ENCODE measurements around the gene VPS33A.
"Not testable (repeated sequence)": the region's sequence is repeated elsewhere in the genome, so short reads cannot be mapped to it uniquely, and the experiment has no call there.

VPS33A gene

DNA sequence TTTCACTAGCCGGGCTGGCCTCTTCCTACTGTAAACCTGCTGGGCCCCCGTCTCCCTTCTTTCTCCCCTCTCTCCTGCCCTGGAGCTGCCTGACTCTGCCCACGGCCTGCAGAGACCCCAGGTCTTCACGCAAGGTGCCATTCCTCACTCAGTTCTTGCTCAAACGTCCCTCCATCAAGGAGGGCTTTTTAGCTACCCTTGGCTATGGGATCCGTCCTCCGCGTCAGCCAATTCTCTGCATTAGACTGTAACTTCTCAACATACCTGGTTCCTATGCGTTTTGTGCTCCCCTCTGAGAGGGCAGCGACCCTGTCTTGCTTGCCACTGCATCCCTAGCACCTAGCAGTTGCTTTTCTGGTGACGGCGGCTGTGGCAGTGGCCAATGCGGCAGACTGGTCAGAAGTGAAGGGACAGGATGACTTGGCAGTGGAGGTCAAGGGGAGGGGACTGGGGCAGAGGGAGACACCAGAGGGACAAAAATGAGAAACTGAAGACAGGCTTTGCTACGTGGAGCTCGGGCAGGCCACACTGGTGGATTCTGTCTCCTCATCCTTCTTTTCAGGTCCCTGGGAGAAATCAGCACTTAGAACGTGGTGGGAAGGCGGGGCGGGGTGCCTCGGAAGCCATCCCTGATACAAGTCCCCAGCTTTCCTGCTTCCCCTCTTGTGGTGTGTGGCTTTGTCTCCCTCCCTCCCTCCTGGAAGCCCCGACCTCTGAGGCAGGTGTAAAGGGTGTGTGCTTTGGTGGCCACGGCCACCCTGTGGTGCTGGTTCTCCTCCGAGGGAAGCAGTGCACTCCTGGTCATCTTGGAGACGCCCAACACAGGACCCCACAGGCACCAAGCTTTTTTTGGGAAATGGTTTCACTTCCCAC, 61.0 kb downstream of the VPS33A start:
- in situ Hi-C loops (cut with MboI; ENCODE audit: low sequenced_read_pairs): no loop called here

DNA sequence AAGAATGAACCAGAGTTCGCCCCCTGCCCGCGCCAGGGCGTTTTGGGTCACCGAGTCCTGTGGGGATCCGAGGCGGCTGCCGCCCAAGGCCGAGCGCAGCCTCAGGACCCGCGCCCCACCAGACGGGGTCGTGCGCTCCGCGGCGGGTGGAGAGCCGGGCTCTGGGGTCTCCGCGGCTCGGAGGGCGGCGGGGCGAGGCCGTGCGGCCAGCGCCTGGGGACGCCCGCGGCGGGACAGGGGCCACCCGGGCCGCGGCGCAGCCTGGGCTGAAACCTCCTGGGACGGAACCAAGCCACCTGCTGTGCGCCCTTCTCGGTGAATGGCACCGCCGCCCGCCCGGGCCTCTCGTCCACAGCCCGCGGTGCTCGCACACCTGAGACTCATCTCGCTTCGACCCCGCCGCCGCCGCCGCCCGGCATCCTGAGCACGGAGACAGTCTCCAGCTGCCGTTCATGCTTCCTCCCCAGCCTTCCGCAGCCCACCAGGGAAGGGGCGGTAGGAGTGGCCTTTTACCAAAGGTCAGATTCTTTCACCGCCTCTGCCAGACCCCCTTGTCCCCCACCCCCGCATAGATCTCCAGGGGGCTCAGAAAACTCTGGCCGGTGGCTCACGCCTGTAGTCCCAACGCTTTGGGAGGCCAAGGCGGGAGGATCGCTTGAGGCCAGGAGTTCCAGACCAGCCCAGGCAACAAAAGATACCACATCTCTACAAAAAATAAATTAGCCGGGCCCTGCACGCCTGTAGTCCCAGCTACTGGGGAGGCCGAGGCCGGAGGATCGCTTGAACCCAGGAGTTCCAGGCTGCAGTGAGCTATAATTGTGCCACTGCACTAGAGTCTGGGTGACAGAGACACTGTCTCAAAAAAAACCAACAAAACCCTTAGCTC, 61.9 kb downstream of the VPS33A start:
- in situ Hi-C loops (cut with MboI; ENCODE audit: low sequenced_read_pairs): no loop called here

DNA sequence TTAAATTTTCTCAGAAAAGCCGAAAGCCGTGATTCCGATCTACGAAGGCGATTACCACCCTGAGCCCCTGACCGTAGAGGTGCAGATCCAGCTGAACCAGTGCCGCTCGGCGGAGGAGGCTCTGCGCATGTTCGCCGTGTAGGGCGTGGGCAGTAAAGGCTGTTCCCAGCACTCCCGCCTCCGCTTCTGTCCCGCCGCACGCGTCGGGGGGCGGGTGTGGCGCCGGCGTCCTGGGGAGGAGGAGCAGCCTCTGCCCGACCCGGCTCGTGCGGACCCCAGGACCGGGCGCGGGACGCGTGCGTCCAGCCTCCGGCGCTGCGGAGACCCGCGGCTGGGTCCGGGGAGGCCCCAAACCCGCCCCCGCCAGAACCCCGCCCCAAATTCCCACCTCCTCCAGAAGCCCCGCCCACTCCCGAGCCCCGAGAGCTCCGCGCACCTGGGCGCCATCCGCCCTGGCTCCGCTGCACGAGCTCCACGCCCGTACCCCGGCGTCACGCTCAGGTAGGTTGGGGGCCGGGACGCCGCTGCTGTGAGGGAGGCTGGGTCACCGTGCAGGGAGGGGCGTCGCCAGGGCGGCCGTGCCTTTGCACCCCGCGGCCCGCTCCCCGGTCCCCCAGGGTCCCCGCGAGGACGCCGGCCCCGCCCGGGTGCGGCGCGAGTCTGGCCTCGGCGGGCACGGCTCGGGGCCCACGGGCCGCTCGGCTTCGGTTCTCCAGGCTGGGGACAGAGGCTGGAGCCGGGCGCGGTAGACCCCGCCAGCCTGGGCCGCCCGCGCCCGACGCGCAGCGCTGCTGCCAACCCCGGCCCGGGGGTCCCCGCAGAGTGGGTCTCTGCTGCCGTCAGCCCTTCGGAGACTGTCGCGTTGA, 62.8 kb downstream of the VPS33A start, which contains the start of gene B3GNT4:
Gene B3GNT4 (plus strand): TSS at position 409 of the 866 bp plus-strand sequence. CDS start 910 bp downstream, outside the sequence.
- in situ Hi-C loops (cut with MboI; ENCODE audit: low sequenced_read_pairs): no loop called here

DNA sequence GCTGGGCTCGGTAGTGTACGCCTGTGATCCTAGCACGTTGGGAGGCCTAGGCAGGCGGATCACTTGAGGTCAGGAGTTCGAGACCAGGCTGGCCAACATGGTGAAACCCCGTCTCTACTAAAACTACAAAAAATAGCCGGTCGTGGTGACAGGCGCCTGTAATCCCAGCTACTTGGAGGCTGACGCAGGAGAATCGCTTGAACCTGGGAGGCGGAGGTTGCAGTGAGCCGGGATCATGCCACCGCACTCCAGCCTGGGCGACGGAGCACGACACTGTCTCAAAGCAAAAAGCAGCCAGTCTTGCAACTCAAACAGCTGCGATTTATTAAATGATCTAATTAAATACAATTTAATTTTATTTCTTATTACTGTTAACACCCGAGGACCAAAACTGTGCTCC, 63.5 kb downstream of the VPS33A start:
- in situ Hi-C loops (cut with MboI; ENCODE audit: low sequenced_read_pairs): not testable (repeated sequence)

DNA sequence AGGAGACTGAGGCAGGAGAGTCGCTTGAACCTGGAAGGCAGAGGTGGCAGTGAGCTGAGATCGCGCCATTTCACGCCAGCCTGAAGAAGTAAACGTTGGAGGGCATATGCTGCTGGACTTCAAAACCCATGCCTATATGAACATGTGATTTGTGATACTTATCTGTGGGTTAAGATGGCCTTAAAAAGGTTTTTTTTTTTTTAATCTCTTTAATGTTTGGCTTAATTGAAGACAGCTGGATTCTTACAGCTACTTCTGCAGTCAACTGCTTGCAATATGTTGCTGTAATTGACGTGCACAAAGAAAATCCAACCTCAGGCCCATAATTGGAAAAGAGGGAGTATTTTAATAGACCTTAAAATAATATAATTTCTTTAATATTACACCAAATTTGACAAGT, 64.3 kb downstream of the VPS33A start:
- in situ Hi-C loops (cut with MboI; ENCODE audit: low sequenced_read_pairs): no loop called here

DNA sequence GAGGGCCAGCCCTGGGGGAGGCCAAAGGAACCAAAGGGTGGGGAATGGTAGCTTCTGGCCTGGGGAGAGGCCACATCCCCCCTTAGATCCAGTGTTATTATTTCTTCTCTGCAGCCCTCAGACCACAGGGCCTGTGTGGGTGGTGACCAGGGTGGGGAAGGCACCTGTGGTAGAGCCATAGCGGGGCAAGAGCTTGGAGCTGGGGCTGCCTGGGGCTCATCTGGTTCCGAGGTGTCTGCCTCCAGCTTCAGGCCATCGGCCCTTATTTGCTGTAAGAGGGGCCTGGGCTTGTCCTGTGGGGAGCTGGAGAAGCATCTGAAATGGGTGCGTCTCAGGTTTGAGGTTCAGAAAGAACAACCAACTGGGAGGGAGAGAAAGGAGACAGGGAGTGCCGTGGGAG, 64.9 kb downstream of the VPS33A start:
- in situ Hi-C loops (cut with MboI; ENCODE audit: low sequenced_read_pairs): no loop called here

DNA sequence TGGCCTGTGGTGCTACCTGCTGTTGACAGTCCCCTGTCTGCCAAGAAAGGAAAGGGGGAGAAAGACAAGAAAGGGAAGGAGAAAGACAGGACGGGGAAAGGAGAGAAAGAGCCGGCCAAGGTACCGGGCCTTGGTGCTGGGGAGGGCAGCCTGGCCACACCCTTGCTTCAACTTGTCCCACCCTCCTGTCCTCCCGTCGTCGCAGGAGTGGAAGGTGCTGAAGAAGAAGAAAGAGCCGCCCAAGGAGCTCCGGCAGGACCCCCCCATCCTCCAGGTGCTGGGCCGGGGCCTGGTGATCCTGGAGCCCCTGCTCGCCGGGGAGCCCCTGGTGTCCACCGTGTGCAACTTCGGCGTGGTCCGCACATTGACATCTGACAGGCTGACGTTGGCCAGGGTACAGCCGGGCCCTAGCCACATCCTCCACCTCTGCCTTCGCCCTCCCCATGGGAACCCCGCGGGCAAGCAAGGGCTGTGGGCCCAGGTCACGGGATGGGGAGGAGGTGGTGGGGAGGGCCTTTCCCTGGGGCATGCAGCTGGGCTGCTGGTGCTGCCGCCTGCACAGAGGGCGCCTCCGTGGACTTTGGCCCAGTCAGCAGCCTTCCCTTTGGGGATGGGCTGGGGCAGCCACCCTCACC, 65.6 kb downstream of the VPS33A start:
- in situ Hi-C loops (cut with MboI; ENCODE audit: low sequenced_read_pairs): no loop called here

DNA sequence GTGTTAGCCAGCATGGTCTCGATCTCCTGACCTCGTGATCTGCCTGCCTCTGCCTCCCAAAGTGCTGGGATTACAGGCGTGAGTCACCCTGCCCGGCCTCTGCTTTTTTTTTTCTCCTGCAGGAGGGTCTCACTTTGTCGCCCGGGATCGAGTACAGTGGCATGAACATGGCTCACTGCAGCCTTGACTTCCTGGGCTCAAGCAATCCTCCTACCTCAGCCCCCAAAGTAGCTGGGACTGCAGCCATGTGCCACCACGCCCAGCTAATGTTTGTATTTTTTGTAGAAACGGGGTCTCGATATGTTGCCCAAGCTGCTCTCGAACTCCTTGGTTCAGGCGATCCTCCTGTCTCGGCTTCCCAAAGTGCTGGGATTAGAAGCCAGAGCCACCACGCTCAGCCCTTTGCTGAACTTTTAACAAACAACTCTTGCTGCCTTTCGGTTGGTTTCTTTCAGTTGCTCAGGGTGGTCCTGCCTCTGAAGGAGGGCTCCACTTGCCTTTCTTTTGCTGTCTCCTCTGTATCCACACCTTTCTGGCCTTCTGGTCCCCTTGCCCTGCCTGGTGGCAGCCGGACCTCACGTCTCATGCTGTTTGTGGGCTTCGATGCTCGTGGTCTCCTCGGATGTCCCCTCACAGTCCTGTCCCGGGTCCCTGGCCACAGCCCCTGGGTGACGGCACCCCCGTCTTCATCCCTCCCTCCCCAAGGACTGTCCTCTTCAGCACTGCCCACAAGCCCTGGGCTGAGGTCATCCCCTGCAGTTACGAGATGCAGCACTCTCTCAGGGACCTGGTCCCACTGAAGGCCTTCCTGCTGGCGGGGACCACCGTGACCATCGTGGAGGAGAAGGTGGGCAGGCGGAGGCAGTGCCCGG, 66.6 kb downstream of the VPS33A start:
- in situ Hi-C loops (cut with MboI; ENCODE audit: low sequenced_read_pairs): no loop called here

DNA sequence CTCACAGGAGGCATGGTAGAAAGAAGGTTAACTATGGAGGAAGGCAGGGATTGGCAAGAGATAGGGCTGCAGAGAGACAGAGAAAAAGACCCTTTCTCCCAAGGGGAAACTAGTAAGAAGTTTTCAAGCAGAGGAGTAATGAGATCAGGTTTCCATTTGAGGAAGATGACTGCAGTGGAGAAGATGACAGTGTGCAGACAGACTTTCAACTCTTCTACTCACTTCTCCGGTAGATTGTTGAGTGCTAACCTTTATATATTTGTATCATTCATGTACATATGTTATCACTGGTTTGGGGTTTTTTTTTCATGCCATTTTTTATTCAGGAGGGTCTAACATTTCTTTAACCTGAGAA, 68.7 kb downstream of the VPS33A start:
- in situ Hi-C loops (cut with MboI; ENCODE audit: low sequenced_read_pairs): no loop called here

DNA sequence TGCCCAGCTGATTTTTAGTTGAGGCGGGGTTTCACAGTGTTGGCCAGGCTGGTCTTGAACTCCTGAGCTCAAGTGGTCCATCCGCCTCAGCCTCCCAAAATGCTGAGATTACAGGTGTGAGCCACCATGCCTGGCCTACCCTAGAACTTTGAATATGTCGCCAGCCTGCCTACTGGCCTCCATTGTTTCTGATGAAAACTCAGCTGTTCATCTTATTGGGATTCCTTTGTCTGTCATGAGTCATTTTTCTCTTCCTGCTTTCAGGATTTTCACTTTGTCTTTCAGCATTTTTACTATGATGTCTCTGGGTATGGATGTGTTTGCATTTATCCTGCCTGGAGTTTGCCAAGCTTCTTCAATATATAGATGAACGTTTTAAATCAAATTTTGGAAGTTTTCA, 70.9 kb downstream of the VPS33A start:
- in situ Hi-C loops (cut with MboI; ENCODE audit: low sequenced_read_pairs): no loop called here

DNA sequence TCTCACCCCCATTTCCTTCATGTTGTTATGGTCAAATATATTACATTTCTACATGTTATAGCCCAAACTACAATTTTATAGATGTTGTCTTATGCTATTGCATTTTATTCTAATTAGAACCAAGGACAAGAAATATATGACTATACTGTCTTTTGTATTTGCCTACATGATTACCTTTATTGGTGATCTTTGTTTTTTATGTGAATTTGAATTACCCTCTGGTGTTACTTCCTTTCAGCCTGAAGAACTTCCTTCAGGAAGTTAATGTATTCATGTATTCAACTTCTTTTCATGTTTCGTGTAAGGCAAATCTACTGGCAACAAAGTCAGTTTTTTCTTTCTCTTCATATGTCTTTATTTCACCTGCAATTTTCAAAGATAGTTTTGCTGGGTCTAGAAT, 71.5 kb downstream of the VPS33A start:
- in situ Hi-C loops (cut with MboI; ENCODE audit: low sequenced_read_pairs): no loop called here

DNA sequence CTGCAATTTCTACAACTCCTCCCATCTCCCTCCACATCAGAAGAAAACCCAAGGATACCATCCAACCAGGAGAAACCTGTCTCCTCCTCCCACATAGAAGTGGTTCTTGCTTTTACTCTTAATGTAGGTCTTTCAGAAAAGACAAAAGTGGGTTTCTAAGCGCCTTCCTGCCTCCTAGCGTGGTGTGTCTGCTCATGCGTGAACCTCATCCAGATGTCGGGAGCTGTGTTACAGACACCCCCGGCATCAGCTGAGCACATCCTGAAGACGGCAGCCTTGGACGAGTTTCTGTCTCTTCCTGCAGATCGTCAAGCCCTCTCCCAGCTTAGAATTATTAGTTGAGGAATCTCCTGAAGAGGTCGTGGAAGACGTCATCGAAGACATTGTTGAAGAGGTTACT, 73.9 kb downstream of the VPS33A start:
- in situ Hi-C loops (cut with MboI; ENCODE audit: low sequenced_read_pairs): no loop called here

DNA sequence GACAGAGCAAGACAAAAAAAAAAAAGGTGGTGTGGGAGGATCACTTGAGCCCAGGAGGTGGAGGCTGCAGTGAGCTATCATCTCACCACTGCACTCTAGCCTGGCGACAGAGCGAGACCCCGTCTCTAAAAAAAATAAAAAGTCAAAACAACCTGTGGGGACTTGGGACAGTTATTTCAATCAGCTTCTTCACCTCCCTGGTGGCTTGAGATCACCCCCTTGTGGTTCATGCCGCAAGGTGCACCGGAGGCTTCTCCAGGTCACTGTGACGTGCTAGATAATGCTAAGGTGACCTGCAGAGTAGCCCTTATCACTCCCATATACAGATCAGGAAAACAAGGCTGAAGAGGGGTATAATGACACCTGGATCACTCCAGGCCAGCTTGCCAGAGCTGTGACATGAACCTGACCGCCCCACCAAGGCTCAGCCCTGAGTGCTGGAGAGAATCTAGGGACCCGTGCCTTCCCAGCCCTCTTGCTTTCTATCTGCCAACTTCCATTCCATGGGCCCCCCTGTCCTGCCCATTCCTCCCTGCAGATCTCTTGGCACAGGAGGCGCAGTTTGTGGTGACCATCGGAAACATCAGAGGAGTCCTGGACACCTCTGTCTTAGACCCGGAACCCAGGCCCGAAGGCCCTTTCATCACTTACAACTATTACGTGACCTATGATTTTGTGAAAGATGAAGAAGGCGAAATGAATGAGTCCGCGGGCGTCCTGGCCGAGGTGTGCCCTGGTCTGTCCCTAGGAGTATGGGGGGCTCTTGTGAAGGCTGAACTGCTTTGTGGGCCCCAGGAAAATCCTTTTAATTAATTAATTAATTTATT, 75.2 kb downstream of the VPS33A start:
- in situ Hi-C loops (cut with MboI; ENCODE audit: low sequenced_read_pairs): no loop called here

DNA sequence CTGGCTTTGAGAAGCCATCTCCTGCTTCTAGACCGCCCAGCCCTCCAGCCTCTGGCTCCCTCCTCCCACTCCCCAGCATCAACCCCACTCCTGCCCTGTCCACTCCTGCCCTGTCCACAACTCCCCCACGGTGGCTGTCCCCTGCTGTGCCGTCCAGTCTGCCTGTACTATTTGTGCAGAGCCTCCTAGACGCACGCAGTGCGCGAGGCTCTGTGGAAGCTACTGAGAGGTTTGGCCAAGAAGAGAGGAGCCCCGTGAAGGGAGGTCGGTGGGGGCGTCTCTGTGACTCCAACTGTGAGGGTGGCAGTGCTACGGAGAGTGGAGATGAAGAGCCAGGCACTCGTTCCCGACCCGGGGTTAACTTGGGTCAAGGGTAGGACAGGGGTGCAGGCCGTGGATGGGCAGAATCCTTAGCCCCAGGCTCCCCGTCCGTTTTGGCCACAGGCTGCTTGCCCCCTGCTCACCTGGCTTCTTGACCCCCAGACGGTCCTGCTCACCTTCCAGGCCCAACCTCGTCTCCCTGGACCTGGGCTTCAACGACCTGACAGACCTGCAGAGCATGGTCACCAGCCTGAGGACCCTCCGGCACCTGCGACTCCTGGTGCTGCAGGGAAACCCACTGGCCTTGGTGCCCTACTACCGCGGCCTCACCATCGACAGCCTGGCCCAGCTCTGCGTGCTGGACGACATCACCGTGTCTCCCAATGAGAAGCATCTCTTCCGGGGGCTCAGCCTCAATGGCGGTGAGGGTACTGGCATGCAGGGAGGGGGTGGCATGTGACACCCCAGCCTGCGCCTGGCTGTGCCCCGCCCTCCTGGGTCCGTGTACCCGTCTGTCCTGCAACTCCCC, 76.4 kb downstream of the VPS33A start:
- in situ Hi-C loops (cut with MboI; ENCODE audit: low sequenced_read_pairs): no loop called here

DNA sequence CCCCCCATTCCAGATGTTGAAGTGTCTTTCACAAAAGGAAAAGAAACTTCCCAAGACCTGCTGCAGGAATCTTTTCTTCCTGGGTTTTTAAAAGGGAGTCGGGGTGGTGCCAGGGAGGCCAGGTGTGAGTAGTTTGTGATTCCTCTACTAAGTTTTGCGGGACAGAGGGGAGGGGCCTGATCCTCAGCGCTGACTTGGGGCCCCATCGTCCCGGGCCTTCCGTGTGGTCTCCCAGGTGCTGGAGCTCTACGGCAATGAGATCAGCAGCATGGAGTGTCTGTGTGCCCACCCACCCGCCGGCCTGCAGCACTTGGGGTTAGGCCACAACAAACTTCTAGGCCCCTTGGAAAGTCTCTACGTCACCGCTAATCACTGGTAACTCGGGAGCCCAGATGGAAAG, 78.8 kb downstream of the VPS33A start:
- in situ Hi-C loops (cut with MboI; ENCODE audit: low sequenced_read_pairs): no loop called here

DNA sequence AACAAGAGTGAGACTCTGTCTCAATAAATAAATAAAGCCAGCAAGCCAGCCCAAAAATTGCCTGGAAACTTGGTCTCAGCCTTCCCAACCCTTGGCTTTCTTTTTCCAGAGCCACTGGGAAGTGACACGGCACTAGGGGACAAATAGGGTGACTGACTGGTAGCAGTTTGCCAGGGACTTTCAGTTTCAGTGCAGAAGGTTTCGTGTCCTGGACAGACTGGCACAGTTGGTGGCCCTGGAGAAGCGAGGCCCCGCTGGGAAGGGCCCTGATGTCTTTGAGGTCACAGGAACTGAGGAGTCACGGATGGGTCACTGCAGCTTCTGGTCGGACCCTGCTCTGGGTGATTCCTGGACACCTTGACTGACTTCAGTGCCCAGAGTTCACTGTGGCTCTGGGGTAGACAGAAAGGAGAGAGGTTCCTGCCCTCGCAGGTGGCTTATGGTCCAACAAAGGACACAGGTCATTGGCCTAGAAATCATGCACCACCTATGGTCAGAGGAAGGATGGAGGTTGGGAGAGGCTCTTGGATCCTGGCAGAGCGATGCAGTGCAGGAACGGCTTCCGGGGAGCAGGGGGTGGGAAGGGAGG, 80.7 kb downstream of the VPS33A start:
- in situ Hi-C loops (cut with MboI; ENCODE audit: low sequenced_read_pairs): no loop called here

DNA sequence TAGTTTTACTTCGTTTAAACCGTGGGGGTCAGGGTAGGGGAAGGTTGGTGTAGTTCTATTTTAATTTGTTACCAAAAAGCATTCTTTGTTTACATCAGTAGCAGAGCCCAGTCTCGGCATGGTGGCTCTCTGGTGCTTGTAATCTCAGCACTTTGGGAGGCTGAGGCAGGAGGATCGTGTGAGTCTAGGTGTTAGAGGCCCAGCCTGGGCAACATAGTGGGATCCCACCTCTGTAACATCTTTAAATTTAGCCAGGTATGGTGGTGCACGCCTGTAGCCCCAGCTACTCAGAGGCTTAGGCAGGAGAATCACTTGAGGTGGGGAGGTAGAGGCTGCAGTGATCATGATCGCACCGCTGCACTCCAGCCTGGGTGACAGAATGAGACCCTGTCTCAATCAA, 81.2 kb downstream of the VPS33A start:
- in situ Hi-C loops (cut with MboI; ENCODE audit: low sequenced_read_pairs): no loop called here

Measured in HL-60/S4 treated with retinoic acid at 250 ng/mL for 4 days and 3 days (cell line).